ENCODE results near the gene SYT7. TPM values are rescaled to one million over a fixed set of nuclear protein-coding genes. Genes with fewer than 3 reads are reported as not detected.

The SYT7 gene
- polyA plus RNA-seq, 3 donors: 5.0 to 6.5 (median 5.0) TPM

DNA sequence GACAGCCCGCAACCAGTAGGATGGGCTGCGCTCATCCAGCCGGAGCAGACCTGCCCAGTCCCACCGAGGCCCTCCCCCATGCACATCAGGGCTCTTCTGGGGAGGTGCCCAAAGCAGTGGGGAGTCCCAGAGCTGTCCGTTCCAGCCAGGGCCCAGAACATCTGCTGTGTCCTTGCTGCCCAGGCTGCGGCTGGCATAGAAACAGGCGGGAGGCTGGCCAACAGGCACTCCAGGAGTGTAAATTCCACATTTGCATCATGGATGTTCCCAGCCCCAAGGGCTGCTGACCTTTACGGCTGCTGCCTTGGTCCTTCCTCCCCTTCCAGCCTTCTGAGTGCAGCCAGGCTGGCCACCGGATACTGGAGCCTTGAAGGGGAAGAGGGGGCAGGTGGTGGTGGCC is 30.0 kb upstream of the SYT7 start:
- no peak for DNase-seq

DNA sequence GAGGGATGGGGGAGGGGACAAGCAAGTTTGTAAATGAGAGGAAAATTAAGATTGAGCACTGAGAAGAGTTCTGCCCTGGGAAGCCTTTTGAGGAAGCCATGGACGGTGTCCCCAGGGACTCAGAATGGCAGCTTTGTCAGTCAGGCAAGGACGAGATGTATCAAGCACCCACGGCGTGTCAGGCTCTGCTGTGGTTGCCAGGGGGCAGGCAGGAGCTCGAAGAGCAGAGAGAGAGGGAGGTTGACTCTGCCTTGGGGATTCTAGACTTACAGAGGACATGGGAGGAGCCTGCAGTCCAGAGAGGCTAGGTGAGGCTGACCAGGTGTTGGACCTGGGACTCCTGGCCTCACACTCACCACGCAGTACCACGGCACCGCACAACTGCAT is 29.1 kb upstream of the SYT7 start:
- DNase-seq: no peak

DNA sequence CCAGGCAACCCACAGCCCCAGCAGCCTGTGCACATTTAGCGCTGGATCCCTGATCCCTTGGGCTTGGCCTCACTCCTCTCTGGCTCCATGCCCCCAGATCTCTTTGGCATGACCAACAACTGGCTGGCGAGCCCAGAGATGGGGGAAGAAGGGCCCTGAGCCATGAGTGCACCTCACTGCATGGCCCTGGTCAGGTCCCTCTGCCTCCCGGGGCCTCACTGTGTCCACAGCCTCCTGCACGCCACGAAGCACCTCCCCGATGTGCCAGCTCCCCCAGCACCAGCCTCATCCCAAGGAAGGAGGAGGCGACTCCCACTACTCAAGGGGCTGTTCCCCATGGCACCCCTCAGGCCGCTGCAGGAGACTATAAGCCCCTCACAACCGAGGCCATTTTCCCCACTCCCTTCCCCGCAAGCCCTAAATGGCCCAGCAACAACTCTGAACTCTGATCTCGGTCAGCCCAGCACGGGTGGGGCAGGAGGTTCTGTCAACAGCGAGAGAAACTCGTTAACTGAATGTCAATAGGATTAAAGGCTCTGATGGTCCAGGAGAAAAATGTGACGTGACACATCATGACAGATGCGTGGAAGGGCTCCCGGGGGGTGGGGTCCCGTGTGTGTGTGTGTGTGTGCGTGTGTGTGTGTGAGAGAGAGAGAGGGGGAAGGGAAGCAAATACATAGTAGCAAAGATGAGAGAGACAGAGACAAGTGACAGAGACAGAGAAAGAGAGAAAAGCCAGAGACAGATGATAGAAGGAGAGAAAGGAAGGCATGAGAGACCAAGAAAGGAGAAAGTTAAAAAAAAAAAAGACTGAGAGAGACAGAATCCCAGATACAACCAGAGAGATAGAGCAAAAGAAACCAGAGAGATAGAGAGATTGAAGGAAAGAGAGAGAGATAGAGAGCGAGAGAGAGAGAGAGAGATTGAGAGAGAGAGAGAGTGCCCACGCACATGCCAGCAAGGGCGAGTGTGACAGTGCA is 28.4 kb upstream of the SYT7 start:
- DNase-seq: no peak

DNA sequence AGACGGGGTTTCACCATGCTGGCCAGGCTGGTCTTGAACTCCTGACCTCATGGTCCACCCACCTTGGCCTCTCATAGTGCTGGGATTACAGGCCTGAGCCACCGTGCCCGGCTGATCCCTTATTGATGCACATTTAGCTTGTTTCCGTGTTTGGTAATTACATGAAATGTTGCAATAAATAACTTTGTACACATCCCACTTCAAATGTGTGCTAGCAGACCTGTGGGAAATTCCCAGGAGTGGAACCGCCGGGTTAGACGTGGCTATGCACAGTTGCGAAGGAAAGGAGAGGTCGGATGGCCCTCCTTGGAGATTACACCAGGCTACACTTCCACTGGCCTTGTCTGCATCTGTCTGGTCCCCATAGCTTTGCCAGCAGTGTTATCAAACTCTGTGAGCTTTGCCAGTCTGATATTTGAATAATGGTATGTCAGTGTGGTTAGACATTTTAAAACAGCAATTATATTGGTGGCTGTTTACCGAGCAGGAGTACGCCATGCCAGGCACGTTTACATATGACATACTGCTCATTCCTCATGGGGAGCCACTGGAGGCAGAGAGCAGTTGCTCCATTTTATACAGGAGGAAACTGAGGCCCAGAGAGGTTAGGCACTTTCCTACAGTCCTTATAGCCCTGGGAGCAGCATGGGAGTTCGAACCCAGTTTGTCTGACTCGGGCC is 27.2 kb upstream of the SYT7 start:
- DNase-seq: no peak

DNA sequence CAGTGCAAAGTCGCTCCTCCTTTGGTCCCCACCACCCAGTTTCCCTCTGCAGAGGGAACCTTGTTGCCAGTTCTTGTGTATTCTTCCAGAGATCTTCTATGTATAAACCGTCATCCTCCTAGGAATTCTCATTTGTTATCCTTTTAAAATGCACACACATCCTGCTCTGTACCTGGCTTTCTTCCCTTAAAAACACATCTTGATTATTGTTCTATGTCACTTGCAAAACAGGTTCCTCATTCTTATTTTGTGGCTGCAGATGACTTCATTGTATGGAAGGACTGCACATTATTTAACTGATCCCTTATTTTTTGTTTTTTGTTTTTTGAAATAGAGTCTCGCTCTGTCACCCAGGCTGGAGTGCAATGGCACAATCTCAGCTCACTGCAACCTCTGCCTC is 26.6 kb upstream of the SYT7 start:
- no peak for DNase-seq

DNA sequence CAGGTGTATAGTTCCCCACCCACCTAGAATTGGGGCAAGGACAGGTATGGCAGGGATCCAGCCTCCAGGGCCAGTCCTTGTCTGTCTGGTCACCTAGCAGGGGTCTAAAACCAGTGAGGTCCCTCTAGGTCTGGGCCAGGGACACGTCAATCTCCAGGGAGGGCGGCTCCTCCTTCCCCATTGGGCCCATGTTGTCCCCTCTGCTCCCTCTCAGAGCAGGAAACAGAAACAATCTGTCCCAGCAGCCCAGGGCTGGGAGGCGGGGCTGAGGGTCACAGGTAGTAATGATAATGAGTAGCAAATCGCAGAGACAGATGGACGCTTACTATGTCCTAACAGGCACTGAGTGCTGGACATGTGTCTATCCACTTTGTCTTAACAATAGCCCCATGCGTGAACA is 22.8 kb upstream of the SYT7 start:
- no peak for DNase-seq

DNA sequence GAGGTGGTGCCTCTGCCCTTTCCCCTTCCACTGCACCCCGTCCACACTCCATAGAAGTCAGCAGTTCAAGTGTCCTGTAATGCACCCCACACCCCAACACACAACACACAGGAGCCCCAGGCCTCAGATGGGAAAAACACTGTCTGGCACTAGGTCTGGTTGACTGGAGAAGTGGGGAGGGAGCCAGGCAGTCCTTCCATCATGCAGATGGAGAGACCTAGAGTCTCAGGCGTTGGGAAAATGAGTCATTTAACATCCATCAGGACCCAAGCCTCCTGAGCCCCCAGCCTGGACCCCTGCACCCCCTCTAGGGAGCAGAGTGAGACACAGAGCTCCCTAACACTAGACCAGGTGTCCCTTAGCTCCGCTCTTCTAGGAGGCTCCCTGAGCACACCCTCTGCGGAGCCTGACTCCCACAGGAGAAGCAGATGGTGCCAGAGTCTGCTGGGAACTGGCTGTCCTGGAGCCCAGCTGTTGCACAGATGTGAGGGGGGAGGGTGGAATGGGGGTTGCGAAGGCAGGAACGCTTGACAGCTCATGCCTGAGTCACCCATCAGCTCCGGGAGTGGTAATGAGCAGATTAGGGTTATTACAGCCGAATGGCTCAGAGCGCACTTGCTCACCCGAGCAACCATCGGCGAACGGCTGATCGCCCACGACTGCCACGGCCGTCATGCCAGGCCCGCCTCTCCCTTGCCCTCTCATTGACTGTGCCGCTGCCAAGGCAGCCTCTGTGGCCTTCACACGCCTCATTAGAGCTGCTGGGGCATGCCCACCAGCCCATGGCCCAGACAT is 22.1 kb upstream of the SYT7 start:
- no peak for DNase-seq

DNA sequence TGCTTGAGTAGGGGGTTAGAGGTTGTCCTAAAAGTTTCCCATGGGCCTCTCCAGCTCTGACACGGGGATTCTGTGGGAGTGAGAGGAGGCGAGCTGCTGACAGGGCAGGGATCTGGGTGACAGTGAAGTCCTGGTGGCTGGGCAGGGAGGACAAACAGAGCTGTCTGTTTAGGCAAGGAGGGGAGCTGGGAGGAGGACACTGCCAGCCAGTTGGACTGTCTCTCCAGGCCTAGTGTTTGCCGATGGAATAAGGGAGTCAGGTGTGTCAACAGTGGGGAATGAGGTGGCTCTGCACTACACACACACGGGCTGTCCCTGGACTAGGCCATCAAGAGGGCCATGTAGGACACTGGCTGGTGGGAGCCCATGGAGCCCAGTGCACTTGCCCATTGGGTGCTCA is 20.6 kb upstream of the SYT7 start:
- DNase-seq: no peak

DNA sequence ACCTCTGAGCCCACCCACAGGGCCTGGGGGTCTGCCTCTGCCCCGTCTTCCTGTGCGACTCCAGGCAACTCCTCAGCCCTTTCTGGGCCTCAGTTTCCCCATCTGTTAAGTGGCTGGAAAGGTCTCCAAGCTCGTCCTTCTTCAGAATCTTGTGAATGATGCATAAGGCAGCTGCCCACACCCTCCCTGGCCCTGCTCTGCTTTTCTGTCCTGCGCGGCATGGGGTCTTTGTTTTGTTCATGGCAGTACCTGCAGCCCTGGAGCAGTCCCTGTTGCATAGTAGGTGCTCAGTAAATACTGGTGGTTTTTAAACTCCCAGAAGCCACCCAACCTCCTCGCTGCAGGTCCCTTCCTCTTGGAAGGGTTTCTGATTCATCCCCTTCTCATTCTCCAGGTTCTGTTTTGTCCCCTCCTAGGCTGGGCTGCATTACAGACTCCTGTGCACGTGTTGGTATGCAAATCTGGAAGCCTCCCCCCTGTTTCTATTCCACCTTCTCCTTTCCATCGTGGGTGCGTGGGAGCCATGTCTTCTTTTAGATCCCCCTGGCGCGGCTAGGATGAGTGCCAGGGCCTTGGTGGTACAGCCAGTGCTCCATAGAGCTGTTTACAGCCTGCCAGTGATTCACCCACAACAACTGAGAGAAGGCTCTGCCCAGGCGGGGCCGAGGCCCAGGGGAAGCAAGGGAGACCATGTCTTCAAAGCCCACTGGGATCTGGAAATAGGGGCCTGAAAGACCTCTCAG is 19.3 kb upstream of the SYT7 start:
- DNase-seq: no peak

DNA sequence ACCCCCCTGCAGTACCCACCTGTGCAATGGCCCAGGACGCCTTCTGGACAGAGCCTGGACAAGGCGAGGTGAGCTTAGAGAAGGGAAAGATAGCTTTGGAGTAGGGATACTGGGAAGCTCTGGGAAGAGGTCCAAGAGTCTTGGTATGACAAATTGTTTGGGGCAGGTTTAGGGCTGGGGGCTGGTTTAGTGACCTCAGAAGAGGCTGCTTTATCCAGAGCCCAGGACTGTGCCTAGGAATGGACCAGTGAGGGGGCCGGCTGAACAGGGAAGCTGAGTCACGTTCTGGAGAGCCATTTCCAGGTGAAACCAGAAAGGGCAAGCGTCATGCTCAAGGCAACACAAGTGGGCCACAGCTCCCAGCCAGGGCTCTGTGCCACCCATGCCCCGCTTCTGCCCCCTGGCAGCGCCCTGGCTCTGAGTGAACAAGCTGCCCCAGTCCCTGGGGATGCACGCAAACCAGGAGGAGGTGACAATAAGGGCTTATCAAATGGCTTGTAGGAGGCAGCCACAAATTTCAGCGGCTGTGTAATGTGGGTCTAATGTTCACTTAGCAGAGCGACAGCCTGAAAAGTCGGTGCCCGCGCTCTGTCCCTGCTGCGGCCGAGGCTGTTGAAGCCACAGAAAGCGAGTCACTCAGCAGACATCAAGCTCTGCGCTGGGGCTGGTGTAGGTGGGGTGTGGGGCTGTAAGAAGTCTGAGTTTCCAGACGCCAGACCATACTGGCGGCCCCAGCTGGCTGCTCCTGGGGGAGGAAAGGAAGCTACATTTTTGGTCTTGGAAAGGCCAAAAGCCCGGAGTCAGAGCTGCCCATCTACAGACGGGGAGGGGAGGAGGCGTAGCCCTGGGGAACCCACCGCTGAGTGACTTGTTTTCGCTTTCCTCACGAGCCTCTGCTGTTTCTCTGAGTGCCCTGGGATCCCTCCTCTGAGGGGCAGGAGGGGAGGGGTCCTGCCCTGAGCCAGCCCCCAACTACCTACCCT is 18.3 kb upstream of the SYT7 start:
- DNase-seq: no peak

DNA sequence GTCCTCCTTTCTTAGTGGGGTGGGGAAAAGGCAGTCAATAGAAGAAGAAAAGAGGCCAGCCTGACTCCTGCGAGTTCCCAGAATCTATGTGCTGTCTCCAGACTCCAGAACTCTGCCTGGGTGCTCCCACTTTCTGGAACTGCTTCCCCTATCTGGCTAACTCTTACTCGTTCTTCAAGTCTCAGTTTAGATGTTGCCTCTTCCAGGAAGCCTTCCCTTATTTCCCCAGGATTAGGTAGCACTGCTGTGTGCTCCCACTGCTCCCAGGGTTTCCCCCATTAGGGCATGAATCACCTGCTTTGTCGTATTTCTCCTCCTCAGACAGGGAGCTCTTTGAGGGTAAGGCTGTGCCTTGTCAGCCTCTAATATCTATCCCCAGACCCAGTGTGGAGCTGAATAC is 17.5 kb upstream of the SYT7 start:
- no peak for DNase-seq

DNA sequence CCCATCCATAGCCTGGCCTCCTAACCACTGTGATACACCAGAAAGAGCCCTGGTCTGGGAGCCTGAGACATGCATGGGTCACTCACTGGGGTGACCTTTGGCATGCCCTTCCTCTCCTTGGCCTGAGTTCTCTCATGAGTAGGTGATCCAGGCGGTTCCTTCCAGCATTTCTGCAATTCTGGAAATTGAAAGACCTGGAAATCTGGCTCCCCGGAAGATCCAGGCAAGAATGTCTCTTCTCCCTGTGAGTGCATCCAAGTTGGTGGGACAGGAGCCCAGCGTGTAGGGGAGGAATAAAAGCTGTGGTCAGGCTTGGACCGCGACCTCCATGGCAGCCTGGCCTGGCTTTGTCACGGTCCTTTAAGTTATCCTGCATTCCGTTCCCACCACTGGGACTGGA is 16.1 kb upstream of the SYT7 start:
- no peak for DNase-seq

DNA sequence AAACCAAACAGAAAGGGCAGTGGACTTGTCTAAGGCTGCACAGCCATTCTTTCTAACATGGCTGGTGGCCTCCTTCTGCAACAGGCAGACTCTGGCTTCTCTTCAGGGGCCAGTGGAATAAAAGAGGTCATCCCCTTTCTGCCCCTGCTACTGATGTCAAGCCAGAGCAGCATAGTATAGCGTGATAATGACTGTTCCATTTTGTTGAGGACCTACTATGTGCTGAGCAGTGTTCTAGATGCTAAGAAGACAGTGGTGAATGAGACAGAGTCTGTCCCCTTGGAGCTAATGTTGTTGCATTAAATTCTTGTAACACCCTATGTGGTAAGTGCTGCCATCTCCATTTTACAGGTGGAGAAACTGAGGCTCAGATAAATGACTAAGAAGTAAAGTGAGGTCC is 15.7 kb upstream of the SYT7 start:
- DNase-seq: no peak

DNA sequence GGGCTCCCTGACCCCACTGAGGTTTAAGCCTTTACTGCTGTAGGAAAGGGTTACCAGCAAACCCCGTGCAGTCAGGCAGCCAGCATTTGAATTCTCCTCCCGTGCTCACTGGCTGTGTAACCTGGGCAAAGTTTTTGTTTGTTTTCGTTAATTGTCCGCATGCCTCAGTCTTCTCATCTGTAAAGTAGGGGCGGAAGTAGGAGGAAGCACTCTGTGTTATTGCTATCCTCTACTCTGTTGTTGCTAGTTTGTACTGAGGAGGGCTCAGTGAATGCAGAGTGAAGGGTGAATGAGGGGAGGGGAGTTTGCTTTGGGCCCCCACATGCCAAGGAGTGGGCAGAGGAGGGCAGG is 14.0 kb upstream of the SYT7 start:
- DNase-seq: no peak

DNA sequence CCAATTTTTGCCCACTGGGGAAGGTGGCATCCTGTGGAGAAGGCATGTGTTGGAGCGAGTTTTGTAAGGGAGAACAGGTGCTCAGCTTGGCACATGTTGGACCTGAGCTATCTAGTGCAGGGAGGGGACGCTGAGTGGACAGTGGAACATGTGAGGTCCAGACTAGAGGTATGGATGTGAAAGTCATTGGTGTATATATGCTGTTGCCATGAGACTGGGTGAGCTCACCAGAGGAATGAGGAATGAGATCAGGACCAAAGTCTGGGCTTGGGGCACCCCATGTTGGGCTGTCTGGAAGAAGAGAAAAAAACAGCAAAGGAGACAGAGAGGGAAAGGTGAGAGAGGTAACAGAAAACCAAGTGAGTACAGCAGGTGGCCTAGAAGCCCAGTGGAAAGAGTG is 12.3 kb upstream of the SYT7 start:
- no peak for DNase-seq

DNA sequence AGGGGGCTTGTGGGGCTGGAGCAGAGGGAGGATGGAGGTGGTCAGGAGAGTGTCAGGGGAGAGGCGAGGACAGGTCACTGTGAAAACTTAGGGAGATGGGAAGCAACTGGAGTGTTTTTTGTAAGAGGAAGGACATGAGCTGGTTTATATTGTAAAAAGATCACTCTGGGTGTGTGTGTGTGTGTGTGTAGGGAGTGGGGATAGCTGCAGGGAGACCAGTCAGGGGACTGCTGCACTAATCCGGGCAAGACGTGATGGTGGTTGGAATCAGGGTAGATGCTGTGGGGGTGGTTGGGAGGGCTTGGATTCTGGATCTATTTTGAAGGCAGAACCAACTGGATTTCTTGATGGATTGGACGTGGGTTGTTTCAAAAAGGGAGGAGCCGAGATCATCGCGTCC is 11.3 kb upstream of the SYT7 start:
- DNase-seq: no peak

DNA sequence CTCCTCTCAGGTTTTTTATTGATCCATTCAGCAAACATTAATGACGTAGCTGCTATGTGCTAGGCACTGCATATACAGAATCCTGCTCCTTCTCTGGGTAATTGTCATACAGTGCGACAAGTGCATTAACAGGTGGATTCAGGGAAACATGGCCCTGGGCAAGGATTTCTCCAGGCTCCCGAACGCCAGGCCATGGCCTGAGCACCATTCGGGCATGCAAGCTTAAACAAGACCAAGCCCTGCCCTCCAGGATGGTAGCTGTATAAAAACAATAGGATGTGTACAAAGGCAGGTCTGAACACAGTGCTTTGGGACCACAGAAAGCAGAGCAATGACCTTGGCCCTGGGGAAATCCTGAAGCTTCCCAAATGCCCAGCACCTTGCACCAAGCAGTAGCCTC is 9.1 kb upstream of the SYT7 start:
- DNase-seq: no peak

DNA sequence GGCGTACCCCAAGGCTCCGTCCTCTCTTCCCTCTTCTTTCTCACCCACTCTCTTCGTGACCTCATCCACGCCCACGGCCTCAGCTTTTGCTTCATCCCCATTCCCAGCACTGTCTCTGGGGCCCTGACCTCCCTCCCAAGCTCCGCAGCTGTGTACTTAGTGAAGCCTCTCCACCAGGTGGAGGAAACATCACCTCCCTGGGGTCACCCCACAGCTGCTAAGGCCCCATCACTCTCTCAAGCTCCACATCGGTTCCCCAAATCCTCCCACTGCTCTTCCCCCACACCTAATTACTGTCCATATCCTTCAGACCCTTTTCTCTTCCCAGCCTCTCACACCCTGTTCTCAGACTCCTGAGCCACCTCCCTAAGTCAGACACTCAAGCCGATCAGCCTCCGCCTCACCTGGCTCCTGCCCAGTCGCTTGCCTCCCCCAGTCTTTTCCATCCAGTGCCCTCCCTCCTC is 7.9 kb upstream of the SYT7 start:
- no peak for DNase-seq

DNA sequence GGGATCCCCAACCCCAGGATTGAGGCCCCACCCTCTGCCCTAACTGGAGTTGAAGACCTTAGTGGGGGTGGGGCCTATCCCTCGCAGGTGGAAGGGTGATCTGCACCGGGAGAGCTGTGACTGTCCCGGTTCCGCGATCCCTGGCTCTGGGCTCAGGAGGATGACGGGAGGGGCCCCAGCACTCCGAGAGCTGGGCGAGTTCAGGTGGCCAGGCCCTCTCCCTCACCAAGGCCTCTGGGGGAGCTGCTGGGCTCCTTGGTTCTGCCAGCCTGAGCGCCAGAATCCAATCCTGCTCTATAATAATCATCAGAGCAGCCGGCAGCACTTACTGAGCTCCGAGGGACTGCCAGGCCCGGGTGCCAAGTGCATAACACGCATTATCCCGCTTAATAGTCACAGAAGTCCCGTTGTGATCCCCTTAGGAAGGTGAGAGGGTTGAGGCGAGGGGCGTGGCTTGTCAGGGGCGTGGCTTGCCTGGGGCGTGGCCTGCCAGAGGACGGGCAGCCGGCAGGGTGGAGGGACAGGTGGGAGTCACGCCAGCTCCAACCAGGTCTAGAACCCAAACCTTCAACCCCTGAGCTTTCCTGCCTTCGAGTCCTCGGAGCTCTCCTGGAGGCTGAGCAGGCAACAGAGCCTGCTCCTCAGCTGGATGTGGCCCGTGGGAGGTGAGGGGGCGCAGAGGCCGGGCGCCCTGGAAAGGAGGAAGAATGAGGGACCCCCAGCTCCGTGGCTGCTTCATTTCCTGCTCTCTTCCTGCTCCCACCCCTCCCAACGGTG is 7.3 kb upstream of the SYT7 start:
- DNase-seq: no peak

DNA sequence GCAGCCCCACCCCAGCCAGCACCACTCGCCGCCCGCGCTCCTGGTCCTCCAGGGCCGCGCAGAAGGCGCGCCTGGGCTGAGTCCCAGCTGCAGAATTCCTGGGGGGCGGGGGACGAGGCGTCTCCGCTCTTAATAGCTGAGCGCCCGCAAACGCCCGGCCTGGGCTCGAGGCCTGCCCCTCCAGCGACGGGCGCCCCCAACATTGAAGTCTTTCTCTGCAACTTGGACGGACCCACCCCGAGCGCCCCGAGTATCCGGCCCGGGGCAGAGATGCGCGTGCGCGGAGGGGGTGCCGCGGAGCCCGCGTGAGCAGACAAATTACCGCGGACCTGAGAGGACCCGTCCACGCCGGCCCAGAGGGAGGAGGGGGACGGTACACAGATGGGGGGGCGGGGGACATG is 6.7 kb upstream of the SYT7 start:
- DNase-seq: no peak
